Epithelial cell of proximal tubule (primary cell): Measurements from ENCODE around the gene ZNF511. TPM values are rescaled to one million over a fixed set of nuclear protein-coding genes. Genes with fewer than 3 reads are reported as not detected.

Source experiments
- DNase-seq: peaks from one replicate; pipeline ENCODE4 v3.0.0-alpha.2; 2011; ENCODE audit warnings: low read depth
- H3K4me3 ChIP-seq: 2 replicates; pipeline ENCODE4 v1.5.1; 2011; ENCODE audit warnings: low read depth, mild to moderate bottlenecking, low read length
- total RNA-seq: library from RNA; depleted of rRNA; stranded (reverse); fragments of >200 nt; gene quantifications from 2 replicates; pipeline ENCODE4 v1.2.3, GENCODE V29; 2015
- TF ChIP-seq, protein P1 (sequence below): conservative IDR thresholded peaks from 2 replicates; pipeline ENCODE4 v1.5.1; 2012; ENCODE audit warnings: low read depth, mild to moderate bottlenecking, low read length

ZNF511 gene
- total RNA-seq, 1 donor from 2014 or later: 28.8 TPM

GRCh38 chr10:133275684-133276092, 33.0 kb upstream of the ZNF511 start:
- DNase-seq: no peak
- H3K4me3 ChIP-seq: no peak overlapping the region
- TF ChIP-seq, protein P1, sequence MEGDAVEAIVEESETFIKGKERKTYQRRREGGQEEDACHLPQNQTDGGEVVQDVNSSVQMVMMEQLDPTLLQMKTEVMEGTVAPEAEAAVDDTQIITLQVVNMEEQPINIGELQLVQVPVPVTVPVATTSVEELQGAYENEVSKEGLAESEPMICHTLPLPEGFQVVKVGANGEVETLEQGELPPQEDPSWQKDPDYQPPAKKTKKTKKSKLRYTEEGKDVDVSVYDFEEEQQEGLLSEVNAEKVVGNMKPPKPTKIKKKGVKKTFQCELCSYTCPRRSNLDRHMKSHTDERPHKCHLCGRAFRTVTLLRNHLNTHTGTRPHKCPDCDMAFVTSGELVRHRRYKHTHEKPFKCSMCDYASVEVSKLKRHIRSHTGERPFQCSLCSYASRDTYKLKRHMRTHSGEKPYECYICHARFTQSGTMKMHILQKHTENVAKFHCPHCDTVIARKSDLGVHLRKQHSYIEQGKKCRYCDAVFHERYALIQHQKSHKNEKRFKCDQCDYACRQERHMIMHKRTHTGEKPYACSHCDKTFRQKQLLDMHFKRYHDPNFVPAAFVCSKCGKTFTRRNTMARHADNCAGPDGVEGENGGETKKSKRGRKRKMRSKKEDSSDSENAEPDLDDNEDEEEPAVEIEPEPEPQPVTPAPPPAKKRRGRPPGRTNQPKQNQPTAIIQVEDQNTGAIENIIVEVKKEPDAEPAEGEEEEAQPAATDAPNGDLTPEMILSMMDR: no peak

DNA sequence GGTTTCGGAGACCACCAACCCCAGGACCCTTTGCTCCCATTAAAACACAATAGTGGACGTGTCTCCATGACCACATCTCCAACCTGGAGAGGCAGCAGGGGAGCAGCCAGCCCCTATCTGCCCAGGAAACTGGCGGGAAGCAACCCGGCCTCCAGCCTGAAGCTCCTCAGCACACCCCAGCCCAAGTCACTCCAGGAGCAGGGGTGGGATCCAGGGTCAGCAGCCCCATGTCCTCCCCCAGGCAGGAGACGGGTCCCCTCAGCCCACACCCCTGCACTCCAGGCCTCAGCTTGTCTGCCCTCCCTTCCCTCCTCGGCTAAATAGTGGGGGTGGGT, 32.6 kb upstream of the ZNF511 start:
- TF ChIP-seq, protein P1: no peak
- no peak overlapping the region for H3K4me3 ChIP-seq
- DNase-seq: no peak

- TF ChIP-seq, protein P1: no peak
- H3K4me3 ChIP-seq: no peak within 1 kb of the TSS
- DNase-seq: no peak
Measured at GRCh38 chr10:133276435-133277201, 32.1 kb upstream of the ZNF511 start, which contains the start of gene ADAM8. TSS of gene ADAM8 (minus strand) at chr10:133276868. CDS start at chr10:133276817, 51 bp downstream.

DNA sequence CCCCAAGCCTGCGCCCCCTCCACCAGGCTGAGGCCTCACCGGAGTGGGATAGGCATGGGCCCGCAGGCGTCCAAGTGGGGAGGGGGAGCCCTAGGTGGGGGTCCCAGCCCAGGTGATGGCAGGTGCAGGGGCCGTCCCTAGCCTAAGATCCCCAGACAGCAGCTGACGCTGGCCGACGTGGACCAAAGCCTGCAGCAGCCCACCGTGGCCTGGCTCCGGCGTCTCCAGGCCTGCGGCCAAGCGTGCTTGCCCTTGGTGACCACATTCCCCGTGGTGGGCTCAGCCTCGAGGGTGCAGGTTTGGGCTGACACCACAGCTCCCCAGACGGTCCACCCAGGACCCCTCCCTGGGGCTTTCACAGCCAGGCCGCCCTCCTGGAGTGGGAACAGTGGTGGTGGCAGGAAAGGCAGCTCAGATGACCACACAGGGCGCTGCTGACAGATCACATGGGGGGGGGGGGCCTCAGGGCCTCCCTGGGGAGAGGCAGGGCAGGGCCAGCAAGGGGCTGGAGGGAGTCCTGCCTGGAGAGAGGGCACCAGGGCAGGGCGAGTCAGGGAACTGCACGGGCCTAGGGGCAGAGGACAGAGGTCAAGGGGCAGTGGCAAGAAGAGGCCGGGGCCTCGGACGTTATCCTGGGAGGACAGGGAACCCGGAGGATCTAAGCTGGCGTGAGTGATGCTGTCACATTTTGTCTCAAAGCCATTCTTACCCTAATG, 31.3 kb upstream of the ZNF511 start:
- H3K4me3 ChIP-seq: no peak overlapping the region

DNA sequence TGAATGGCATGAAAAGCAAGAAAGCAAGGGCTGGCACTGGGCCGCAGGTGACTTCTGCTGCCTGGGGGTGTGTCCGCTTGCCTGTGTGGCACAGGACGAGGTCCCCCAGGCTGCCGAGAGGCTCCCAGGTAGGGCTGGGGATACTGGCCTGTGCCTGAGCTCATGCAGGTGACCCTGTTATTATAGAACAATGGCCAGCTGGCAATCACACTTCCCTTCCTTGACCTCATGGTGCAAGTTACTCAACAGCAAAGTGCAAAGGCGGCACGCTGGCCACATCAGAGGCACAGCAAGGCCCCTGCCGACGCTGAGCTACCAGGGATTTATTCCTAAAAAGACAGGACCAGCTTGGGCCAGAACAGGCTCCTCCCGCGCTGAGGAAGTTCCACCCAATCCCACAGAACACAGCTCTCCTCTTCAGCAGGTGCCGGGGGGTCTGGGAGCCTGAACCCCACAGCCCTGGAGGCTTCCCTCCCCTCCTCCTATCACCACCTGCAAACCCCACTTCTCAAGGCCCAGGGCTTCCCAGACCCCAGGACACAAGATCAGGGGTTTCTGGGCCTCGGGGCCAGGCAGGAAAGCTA, 30.6 kb upstream of the ZNF511 start:
- TF ChIP-seq, protein P1: no peak
- no peak overlapping the region for H3K4me3 ChIP-seq
- DNase-seq: no peak

More for the DNA sequence above, 31.3 kb upstream of the ZNF511 start:
- TF ChIP-seq, protein P1: no peak
- no peak for DNase-seq

- TF ChIP-seq, protein P1: no peak
- H3K4me3 ChIP-seq: no peak overlapping the region
- no peak for DNase-seq
Measured at GRCh38 chr10:133278577-133279265, 30.0 kb upstream of the ZNF511 start.
